Fibroblast of skin of left quadriceps (primary cell): ENCODE results near the gene MAGI1.

Experiments
- DNase-seq, 2 experiments: peaks; one replicate each; pipeline ENCODE4 v3.0.0-alpha.2; 2013; ENCODE audit warnings: low read depth in 2 of 2

The MAGI1 gene

GRCh38 chr3:65485826-65486469 is 552.8 kb downstream of the MAGI1 start:
- no peak for DNase-seq

- DNase-seq, result no peak
These were observed 553.8 kb downstream of the MAGI1 start for GRCh38 chr3:65484964-65485363.

GRCh38 chr3:65483480-65483879 is 555.2 kb downstream of the MAGI1 start:
- peak; percentile 15 to 25 for DNase-seq

DNA sequence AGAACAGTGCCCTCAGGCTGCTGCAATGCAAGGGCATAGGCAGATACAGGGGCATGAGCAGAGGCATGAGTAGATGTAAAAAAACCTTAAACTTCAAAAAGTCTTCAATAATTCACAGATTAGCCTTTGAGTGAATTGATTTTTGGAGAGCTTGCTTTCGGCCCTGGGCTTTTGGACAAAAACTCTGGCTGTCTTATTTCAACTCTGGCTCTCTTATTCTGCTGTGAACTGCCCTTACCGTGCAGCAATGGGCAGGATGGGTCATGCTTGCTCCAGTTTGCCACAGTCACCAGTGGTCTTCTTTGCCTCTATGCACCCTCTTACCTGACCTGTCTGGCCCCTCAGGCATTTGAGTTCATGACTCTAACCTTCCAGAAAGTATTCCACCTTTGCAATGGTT is 555.7 kb downstream of the MAGI1 start:
- no peak for DNase-seq

DNA sequence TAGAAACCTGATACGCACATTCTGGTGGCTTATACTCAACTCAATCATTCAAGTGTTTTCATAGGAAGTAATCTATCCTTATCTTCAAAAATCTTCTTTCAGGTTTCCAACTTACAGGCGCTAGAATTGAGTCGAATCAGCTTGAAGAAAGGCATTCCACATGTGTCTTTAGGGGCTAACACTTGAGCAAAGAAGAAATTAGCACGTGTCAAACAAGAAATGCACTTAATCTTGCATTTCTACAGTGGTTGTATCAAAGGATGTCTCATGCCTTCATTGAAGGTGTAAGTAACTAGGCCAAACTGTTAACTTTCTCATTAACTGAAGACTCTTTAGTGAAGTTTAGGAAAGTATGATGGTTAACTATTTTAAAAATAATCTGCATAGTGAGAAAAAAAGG is 557.6 kb downstream of the MAGI1 start:
- no peak for DNase-seq

- DNase-seq, result no peak
These were observed 558.7 kb downstream of the MAGI1 start for GRCh38 chr3:65479990-65480389.

DNA sequence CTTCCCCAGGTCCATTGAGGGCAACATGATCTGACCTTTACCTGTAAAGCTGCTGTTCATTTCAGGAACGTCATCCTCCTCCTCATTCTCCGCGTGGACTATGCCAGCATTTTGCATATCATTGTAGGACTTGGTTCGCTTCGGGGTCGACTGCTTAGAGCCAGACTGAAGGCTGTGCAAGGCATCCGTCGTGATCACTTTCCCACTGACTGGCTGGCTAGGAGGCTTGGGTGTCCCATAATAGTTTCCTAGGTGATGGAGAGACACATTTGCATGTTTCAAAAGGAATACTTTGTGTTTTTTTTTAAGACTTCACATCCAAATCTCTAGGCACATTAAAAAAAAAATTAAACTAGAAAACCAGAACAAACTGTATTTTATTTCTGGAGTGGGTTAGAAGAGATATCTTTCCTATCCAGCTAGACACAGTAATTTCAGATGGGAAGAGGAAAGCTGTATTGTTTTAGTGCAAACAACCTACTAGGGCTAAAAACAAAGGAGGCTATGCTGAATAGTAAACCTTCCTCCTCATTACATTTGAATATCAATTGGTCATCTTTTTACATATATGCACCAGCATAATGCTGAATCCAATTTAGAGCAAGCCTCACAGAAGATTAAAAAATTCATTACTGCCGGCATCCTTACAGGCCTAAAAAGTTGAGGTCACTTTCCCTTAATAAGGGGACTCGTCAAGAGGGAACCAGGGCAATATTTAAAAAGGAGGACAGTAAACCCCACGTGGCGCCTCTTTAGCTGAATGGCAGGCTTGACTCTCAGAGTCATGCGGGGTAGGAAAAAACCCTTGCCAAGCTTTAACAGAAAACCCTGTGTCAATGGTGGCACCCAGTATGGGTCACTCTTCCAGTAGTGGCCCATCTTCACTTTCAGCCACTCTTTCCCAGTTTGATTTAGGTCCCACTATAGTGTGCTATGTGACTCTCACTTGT is 559.9 kb downstream of the MAGI1 start:
- DNase-seq, result no peak

DNA sequence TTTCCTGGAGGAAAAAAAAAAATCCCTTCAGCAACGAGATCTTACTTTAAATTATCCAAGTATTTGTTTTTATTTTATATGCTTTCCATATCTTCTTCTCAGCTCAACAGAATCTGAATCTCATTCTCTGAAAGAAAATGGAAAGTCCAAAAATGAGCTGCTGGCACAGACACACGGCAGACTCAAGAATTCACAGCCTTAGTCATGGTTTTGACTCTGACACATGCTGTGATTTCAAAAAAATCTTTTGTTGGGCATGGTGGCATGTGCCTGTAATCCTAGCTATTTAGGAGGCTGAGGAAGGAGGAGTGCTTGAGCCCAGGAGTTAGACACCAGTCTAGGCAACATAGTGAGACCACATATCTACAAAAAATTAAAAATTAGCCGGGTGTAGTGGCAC is 565.0 kb downstream of the MAGI1 start:
- DNase-seq, result no peak

GRCh38 chr3:65472501-65472900 is 566.2 kb downstream of the MAGI1 start:
- DNase-seq, result no peak

GRCh38 chr3:65466300-65466988 is 572.3 kb downstream of the MAGI1 start:
- DNase-seq, result no peak

DNA sequence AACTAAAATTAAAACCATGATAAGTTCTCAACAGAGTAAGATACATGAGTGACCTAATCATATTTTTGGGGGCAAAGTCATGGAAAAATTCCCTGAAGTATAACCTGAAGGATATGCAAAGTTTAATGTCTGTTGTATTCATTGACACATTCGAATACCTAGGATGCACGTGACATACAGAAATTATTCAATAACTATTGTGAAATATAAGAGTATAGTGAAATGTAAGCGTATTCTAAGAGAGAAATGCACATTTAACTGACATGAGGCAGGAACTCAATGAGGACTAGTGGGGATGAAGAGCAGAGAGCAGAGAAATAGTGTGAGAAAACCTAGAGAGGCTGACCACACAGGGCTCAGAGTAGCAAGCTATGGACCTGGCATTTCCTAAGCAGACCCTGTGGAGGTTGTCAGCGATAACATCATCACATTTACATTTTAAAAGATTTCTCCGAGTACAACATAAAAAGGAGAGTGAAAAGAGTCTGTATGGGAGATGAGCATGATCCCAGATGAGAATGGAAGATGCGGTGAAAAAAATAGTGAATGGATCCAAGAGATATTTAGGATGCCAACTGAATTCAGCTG is 588.8 kb downstream of the MAGI1 start:
- no peak for DNase-seq

- DNase-seq, result no peak
These were observed 590.6 kb downstream of the MAGI1 start for GRCh38 chr3:65448120-65448519.

DNA sequence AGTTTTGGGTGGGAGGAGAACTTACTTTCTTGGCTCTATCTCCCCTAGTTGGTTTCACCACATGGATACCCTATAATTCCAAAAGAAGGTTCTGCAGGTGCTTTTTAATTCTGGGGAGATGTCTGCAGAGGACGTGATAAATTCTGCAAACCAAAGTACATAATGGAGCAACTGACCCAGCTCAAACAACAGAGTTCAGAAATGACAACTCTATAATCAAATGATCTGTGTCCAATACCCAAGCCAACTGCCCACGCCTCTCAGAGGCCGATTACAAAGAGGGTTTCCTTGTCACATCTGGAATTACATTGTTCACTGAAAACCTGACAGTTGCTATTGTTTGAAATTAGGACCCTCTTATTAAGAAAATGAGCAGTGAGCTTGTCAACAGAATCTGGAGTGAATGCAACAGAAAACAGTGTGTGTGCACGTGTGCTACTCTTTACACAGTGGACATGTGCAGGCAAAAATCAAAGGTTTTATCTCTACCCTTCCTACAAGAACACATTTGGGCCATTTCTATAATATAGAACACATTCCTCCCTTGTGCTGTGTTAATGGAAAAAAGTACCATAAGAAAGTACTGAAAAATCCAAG is 593.0 kb downstream of the MAGI1 start:
- no peak for DNase-seq

DNA sequence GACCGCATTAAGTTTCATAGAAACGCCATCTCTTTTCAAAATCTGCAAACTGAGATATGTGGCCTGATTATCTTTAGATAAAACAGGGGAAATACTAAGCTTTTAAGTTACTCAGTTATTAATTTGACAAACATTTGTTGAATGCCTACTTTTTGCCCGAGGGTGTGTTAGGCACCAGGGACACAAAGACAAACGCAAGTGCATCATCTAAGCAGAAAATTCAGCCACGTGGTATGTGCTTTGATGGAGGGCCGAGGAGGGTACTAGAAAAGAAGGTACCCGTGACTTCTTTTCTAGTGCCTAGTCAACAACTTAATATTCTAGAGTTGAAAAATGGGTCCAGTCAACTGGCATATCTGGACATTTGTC is 594.3 kb downstream of the MAGI1 start:
- no peak for DNase-seq

DNA sequence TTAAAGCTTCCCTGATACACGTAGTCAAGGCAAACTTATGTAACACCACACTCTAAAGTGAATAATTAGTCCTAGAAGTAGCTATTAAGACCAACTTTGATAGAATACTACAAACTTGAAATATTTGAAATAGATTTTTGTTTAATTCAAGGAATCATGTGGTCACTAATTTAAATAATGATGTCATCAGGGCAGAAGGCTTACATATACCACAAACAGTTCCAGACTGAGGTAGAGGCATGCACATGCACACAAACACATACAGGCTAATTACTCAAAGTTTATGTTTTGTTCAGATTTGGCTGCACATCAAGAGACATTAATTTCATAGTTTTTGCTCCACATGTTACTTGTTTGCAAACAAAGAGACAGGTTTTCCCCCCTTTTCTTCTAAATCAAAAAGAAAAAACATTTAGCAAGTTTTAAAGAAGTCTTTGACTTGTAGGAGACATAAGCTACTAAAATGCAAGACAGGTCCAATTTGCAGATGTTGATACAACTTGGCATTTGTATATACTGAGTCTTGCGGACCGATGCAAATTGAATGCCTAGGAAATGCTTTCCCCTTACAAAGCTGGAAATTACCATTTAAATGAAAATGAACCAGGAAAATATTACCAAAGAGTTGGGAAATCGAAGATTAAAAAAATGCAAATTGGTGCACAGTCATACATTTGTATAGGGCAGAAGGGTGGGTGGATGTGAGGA is 594.8 kb downstream of the MAGI1 start:
- no peak for DNase-seq

GRCh38 chr3:65439641-65440284 is 599.0 kb downstream of the MAGI1 start:
- peak; percentile 35 for DNase-seq

GRCh38 chr3:65438612-65439011 is 600.1 kb downstream of the MAGI1 start:
- DNase-seq, result no peak

DNA sequence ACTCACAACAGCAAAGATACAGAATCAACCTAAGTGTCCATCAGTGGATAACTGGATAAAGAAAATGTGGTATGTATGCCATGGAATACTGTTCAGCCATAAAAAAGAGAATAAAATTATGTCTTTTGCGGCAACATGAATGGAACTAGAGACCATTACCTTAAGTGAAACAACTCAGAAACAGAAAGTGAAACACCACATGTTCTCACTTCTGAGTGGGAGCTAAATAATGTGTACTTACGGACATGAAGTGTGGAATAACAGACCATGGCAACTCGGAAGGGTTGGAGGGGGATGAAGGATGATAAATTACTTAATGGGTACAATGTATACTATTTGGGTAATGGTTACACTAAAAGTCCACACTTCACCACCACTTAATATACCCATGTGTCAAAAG is 600.6 kb downstream of the MAGI1 start:
- no peak for DNase-seq

DNA sequence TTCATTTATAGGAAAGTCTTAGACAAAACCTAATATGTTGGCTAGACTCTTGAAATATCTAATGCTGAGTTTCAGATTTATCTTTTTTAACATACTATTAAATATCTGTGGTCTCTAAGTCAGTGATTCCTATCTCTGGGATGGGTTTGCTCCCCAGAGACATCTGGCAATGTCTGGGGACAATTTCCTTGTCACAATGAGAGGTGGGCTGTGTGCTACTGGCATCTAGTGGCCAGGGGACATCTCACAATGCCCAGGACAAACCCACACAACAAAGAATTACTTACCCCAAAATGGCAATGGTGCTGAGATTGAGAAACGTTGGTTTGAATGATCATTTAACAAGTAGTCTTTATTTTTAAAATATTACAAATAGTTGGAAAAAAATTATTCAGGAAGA is 602.1 kb downstream of the MAGI1 start:
- no peak for DNase-seq

GRCh38 chr3:65433480-65433879 is 605.2 kb downstream of the MAGI1 start:
- no peak for DNase-seq
